Parathyroid adenoma (tissue), 2 donors: ENCODE data around the gene TIGD4.

Experiments
- H2AFZ ChIP-seq: fragments of 300-600 bp; sonication (generic); one replicate; pipeline ENCODE4 v1.7.0; 2017; ENCODE audit warnings: antibody characterized with exemption, mild to moderate bottlenecking
- H3K27ac ChIP-seq: fragments of 300-600 bp; sonication (generic); one replicate; pipeline ENCODE4 v1.7.0; 2017
- H3K27me3 ChIP-seq: fragments of 300-600 bp; sonication (generic); one replicate; pipeline ENCODE4 v1.7.0; 2017; ENCODE audit warnings: low read length; ENCODE audit not compliant: control insufficient read depth, insufficient read depth
- H3K36me3 ChIP-seq: fragments of 300-600 bp; sonication (generic); one replicate; pipeline ENCODE4 v1.7.0; 2017; ENCODE audit warnings: low read length; ENCODE audit not compliant: control insufficient read depth, insufficient read depth
- H3K4me1 ChIP-seq: fragments of 300-600 bp; sonication (generic); one replicate; pipeline ENCODE4 v1.7.0; 2017; ENCODE audit warnings: control low read depth
- H3K4me2 ChIP-seq: fragments of 300-600 bp; sonication (generic); one replicate; pipeline ENCODE4 v1.7.0; 2017; ENCODE audit warnings: low read length
- H3K4me3 ChIP-seq: fragments of 300-600 bp; sonication (generic); one replicate; pipeline ENCODE4 v1.7.0; 2017; ENCODE audit warnings: low read depth, low read length
- H3K79me2 ChIP-seq: fragments of 300-600 bp; sonication (generic); one replicate; pipeline ENCODE4 v1.7.0; 2017; ENCODE audit warnings: control low read depth
- H3K9ac ChIP-seq: fragments of 300-600 bp; sonication (generic); one replicate; pipeline ENCODE4 v1.7.0; 2017; ENCODE audit warnings: mild to moderate bottlenecking
- H3K9me3 ChIP-seq: fragments of 300-600 bp; sonication (generic); one replicate; pipeline ENCODE4 v1.7.0; 2017; ENCODE audit warnings: low read length; ENCODE audit not compliant: control insufficient read depth
- TF ChIP-seq, protein P1 (sequence below): fragments of 300-600 bp; sonication (generic); IDR thresholded peaks from one replicate; pipeline ENCODE4 v1.7.0; 2017; ENCODE audit warnings: antibody characterized with exemption, mild to moderate bottlenecking
- donor health status: primary hyperparathyroidism.

TIGD4 gene

DNA sequence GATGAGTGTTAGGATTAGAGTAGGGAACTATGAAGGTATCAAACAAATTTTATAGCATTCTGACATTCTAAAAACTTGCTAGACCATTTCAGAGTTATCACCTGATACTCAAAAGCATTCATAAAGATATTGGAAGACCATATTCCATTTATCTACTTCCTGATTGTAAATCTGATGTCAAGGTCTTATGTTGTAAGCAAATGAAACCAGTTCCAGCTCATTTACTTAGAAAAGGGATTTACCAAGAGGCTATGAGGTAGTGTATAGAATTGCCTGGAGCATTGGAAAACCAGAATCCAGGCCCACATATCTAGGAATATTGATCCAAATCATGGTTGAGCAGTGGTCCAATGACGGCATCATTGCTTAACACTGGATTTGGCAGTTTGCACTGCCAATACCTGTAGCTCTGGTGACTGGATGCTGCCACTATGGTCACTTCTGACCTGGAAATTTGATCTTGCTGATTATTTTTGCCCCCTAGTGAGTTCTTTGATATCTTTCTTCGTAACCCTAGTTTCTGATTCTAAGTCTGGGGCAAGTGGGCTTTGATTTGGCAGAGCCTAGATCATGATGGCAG lies 25.6 kb upstream of the TIGD4 start:
- TF ChIP-seq, protein P1, sequence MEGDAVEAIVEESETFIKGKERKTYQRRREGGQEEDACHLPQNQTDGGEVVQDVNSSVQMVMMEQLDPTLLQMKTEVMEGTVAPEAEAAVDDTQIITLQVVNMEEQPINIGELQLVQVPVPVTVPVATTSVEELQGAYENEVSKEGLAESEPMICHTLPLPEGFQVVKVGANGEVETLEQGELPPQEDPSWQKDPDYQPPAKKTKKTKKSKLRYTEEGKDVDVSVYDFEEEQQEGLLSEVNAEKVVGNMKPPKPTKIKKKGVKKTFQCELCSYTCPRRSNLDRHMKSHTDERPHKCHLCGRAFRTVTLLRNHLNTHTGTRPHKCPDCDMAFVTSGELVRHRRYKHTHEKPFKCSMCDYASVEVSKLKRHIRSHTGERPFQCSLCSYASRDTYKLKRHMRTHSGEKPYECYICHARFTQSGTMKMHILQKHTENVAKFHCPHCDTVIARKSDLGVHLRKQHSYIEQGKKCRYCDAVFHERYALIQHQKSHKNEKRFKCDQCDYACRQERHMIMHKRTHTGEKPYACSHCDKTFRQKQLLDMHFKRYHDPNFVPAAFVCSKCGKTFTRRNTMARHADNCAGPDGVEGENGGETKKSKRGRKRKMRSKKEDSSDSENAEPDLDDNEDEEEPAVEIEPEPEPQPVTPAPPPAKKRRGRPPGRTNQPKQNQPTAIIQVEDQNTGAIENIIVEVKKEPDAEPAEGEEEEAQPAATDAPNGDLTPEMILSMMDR = no peak
- Histone ChIP-seq H3K27ac (no peak overlapping the region), H3K4me2 (no peak overlapping the region), H3K79me2 (peaks cover 2% of the 10 kb centered on the region), H3K9ac (no peak overlapping the region), H3K9me3 (no peaks in the 10 kb centered on the region), H3K4me1 (no peaks in the 10 kb centered on the region), H3K36me3 (no peaks in the 10 kb centered on the region), H3K27me3 (no peaks in the 10 kb centered on the region), H3K4me3 (no peak overlapping the region), H2AFZ (no peak overlapping the region)

DNA sequence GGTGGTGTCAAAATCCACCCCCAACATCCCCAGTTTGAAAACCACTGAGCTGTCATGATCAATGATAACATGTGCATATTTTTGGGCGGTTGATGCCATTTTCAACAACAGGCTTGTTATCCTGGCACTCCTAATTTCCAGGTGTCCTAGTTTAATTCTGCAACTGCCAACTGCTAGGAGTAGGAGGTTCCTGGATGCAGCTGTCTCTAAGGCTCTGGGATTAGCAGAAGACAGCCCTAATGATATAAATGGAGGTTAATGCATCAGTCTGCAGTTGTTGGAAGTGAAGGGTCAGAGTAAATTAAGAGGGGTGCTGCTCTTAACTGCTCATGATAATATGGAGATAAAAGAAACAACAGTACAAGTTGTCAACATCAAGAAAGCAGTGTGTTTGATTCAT lies 24.0 kb upstream of the TIGD4 start:
- no peak overlapping the region for H3K27ac ChIP-seq
- H3K4me3 ChIP-seq = no peak overlapping the region
- no peaks in the 10 kb centered on the region for H3K36me3 ChIP-seq
- H3K27me3 ChIP-seq = no peaks in the 10 kb centered on the region
- H2AFZ ChIP-seq = no peak overlapping the region
- TF ChIP-seq, protein P1 = no peak
- H3K9me3 ChIP-seq = no peaks in the 10 kb centered on the region
- H3K9ac ChIP-seq = no peak overlapping the region
- no peaks in the 10 kb centered on the region for H3K4me1 ChIP-seq
- H3K79me2 ChIP-seq = peaks cover 2% of the 10 kb centered on the region
- no peak overlapping the region for H3K4me2 ChIP-seq

DNA sequence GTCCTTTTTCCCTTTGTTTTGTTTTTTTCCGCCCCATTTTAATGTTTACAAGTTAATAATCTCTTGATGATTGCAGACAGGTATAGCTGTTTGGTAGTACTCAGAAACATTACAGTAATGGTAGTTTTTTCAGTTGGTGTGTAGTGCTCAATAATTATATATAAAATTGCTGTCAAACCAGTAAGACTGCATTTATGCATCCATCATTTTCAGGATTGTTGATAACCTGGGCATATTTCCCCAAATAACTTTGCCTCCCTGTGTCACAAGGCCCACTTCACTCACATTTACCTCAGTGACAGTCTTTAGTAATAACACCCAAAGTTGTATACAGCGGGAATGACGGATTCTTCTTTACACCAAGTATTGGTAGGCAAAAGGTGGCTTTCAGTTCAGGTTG lies 16.4 kb upstream of the TIGD4 start:
- H3K4me3 ChIP-seq = no peak overlapping the region
- TF ChIP-seq, protein P1 = no peak
- H3K4me1 ChIP-seq = no peaks in the 10 kb centered on the region
- no peaks in the 10 kb centered on the region for H3K36me3 ChIP-seq
- no peak overlapping the region for H3K27ac ChIP-seq
- H3K9ac ChIP-seq = no peak overlapping the region
- H3K27me3 ChIP-seq = no peaks in the 10 kb centered on the region
- no peak overlapping the region for H3K4me2 ChIP-seq
- no peaks in the 10 kb centered on the region for H3K9me3 ChIP-seq
- no peak overlapping the region for H2AFZ ChIP-seq
- peaks cover 19% of the 10 kb centered on the region for H3K79me2 ChIP-seq

DNA sequence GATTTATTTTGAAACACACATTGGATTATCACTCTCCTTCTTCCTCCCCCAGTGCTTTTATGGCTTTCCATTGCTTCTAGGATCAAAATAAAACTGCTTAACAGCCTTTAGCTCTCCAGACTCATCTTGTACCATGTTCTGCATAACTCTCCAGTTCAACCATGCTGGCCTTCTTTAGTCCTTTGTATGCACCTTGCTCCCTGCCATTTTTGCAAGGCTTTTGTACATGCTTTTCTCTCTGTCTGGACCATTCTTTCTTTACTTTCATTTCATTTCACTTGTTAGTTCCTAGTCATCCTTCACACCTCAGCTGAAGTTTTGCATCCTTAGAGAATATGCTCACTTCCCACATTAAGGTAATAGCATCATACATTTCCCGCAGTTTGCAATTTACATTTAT lies 7.1 kb upstream of the TIGD4 start:
- H3K27ac ChIP-seq = no peak overlapping the region
- peaks cover 7% of the 10 kb centered on the region for H3K79me2 ChIP-seq
- no peaks in the 10 kb centered on the region for H3K9me3 ChIP-seq
- no peak overlapping the region for H3K4me2 ChIP-seq
- H2AFZ ChIP-seq = no peak overlapping the region
- TF ChIP-seq, protein P1 = no peak
- H3K4me1 ChIP-seq = peaks cover 2% of the 10 kb centered on the region
- H3K4me3 ChIP-seq = no peak overlapping the region
- no peaks in the 10 kb centered on the region for H3K36me3 ChIP-seq
- no peak overlapping the region for H3K9ac ChIP-seq
- H3K27me3 ChIP-seq = no peaks in the 10 kb centered on the region
